Adipose tissue (tissue), 3 donors: ENCODE measurements around the gene WWP2. TPM values are rescaled to one million over a fixed set of nuclear protein-coding genes. Genes with fewer than 3 reads are reported as not detected.
"Not testable (repeated sequence)": the region's sequence is repeated elsewhere in the genome, so short reads cannot be mapped to it uniquely, and the experiment has no call there.

ENCODE experiments used
- H3K27ac ChIP-seq: one replicate; pipeline ENCODE4 v1.5.1; 2013; ENCODE audit warnings: low read depth, low read length
- WGBS, 3 donors: extraction: QIAGEN DNeasy Blood & Tissue Kit; methylation state at CpG; one replicate each; pipeline ENCODE4 v1.1.7; 2013; 5-methylcytosine and 5-hydroxymethylcytosine counted together
- polyA plus RNA-seq, 3 donors: library from polyadenylated mRNA; stranded (reverse); fragments of 200-250 nt; gene quantifications; one replicate each; pipeline ENCODE4 v1.2.3, GENCODE V29; 2013
- donor health status: healthy with polysubstance abuse.
- donor health status: Bipolar disorder and iron deficiency.
- donor health status: healthy.

WWP2 gene
- polyA plus RNA-seq, 3 donors: 18.9 to 25.1 (median 19.6) TPM

- no peak overlapping the region for H3K27ac ChIP-seq
- 69 to 81% (median 76%) methylated on average over 37 to 41 of the region's 41 CpGs for WGBS, 3 donors
These were observed 19.9 kb upstream of the WWP2 start for GRCh38 chr16:69741951-69742904.

GRCh38 chr16:69744363-69745231 lies 17.5 kb upstream of the WWP2 start:
- WGBS, 3 donors: 91 to 95% (median 94%) methylated on average over 35 of the region's 35 CpGs
- no peak overlapping the region for H3K27ac ChIP-seq

- no peak overlapping the region for H3K27ac ChIP-seq
- WGBS, 3 donors: 90 to 95% (median 94%) methylated on average over 11 of the region's 11 CpGs
These were observed 16.9 kb upstream of the WWP2 start for GRCh38 chr16:69745232-69745612.

GRCh38 chr16:69745959-69746358 lies 16.2 kb upstream of the WWP2 start:
- H3K27ac ChIP-seq: no peak overlapping the region
- 86 to 91% (median 89%) methylated on average over 10 of the region's 10 CpGs for WGBS, 3 donors

DNA sequence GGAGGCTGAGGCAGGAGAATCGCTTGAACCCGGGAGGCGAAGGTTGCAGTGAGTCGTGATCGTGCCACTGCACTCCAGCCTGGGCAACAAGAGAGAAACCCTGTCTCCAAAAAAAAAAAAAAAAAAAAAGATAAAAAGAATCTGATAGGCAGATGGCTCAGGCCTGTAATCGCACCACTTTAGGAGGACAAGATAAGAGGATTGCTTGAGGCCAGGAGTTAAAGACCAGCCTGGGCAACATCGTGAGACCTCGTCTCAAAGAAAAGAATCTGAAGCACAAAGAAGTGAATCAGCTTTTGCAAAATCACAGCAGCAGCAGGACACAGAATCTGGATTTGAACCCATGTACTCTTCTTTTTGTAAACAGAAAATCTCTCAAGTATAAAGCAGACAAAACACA lies 15.0 kb upstream of the WWP2 start:
- H3K27ac ChIP-seq: no peak overlapping the region
- 91 to 97% (median 93%) methylated on average over 8 of the region's 8 CpGs for WGBS, 3 donors

DNA sequence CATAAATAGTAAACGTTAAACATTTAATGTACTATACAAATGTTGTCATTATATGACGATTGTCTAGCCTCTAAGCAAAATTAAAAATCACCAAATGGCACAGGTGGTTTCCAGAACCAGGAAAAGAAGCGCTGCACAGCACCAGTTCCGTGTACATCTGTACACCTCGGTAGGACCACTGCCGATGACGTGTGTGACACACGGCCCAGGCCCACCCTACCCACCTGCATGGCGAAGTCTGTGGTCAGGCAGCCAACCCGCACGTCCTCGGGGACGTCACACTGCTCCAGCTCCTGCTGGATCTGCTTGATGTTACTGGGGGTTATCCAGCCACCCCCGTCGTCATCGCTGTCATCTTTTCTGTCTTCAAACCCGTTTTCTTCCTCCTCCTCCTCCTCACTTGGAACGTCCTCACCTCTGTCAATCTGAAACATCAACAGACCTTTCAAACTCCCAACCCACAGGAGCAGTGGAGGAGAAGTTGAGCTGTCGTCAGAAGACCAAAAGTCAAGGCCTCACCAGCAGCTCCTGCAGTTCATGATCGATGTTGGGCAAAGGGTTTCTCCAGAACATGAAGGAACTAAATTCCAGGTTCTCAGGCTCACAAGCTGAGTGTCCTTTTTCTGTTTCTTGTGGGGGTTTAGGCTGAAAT lies 13.3 kb upstream of the WWP2 start:
- WGBS, 3 donors: 84 to 87% (median 85%) methylated on average over 20 of the region's 20 CpGs
- no peak overlapping the region for H3K27ac ChIP-seq

DNA sequence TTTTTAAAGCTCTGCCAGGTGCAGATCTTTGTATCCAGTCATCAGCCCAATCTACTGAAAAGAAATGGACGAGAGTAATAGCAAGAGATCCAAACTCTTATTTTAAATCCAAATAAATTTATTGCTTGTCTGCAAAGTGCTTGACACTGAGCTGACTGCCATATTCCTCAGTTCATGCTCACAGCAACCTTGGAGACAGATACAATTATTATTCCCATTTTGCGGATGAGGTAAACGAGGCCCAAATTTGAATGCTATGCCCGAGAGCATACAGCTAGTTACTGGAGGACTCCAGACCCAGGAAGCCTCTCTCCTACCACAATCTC lies 8.0 kb upstream of the WWP2 start:
- no peak overlapping the region for H3K27ac ChIP-seq
- WGBS, 3 donors: 11 to 15% (median 13%) methylated on average over 4 of the region's 4 CpGs

DNA sequence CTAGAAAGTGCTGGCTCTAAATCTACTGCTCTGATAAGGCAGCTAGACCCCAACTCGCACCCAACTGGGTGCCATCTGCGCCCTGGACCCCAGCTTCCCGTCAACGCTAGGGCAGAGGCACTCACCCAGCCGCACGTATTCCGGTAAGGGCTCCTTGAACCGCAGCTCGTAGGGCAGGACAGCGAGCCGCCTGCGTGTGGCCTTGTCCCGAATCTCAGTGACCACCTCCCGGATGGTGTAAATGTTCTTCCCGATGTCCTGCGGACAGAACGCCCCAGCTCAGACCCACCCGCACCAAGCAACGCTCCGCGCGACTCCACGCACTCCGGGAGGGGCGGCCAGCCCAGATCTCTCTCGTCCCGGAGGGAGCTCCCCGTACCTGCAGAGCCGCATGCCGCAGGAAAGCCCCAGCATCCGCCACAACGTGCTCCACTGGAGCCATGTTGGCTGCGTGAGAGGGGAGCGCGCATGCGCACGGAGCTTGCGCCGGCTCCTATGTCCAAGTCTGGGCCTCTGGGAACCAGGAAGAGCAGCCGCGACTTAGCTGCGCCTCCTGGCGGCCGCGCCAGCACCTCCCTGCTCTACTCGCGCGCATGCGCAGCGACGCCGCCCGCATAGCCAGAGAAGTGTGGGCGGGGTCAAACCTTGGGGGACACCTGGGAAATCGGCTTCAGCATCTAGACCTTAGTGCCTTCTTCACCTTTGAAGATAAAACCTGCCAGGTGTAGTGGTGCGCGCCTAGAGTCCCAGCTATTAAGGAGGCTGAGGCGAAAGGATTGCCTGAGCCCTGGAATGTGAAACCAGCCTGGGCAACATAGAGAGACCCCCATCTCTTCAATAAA lies 7.4 kb upstream of the WWP2 start, which contains the start of gene NOB1:
Gene NOB1, minus strand, starts transcription at position 458 of the 842 bp plus-strand sequence. Its CDS starts 16 bp downstream, at position 442.
- WGBS, 3 donors: 0 to 1% (median 1%) methylated on average over 57 to 58 of the region's 58 CpGs
- H3K27ac ChIP-seq: no peak within 1 kb of the TSS

- 89 to 92% (median 91%) methylated on average over 10 of the region's 10 CpGs for WGBS, 3 donors
- H3K27ac ChIP-seq: no peak overlapping the region
These were observed 5.4 kb upstream of the WWP2 start for GRCh38 chr16:69756705-69757104.

DNA sequence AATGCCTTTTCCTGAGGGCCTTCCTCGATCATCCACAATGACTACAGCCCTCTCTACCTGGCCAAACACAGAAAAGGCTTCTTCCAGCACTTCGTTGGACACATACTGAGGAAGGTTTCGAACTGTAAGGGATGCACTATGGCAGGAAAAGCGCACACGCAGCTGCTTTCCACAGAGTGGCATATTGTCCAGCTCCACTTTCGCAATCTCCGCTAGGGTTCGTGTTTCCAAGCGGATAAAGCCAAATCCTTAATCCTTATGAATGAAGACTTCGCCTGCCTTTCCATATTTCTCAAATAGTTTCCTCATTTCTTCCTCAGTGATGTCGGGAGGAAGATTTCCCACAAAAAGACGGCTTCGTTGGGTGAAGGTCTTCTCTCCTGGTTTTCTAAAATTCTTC lies 4.8 kb upstream of the WWP2 start:
- 79 to 81% (median 80%) methylated on average over 13 of the region's 13 CpGs for WGBS, 3 donors
- H3K27ac ChIP-seq: not testable (repeated sequence)

DNA sequence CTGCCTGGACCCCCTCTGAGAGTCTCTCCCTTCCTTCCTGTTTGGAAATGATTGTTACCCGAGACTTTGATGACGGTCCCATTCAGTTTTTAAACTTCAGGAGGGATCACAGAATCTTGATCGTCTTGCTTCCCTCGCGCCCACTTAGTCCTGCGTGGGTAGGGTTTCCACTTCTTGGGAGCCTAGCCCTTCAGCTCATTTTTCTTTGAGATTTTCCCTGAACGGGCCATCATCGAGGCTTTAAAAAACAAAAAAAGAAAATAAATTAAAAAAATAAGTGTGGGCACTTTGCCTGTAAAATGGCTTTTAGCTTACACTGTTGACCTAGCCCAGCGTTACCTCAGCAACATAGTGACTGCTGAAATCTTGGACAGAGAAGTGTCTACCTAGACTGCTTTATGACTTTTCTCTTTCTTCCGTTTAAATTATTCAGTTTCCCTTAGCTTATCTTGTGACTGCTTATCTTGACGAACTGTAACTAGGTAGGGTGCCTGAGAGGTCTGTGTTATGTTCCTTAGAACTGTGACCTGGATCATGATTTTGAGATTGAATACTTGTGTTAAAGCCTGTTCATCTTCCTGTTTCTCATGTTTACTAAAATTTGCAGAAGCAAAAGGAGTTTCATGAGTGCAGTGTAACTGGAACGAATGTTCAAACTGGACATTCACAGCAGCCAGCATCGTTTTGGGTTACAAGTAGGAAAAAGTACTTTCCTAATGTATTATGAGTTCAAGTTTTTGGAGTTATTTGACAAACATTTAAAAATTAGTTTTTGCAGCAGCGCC lies 874 bp downstream of the WWP2 start:
- H3K27ac ChIP-seq: peak overlapping the region; percentile 60
- 4 to 7% (median 7%) methylated on average over 14 of the region's 14 CpGs for WGBS, 3 donors

- H3K27ac ChIP-seq: no peak overlapping the region
- 23 to 67% (median 59%) methylated on average over 5 of the region's 5 CpGs for WGBS, 3 donors
These were observed 1.4 kb downstream of the WWP2 start for GRCh38 chr16:69763599-69763942.

- 64 to 84% (median 83%) methylated on average over 5 of the region's 5 CpGs for WGBS, 3 donors
- no peak overlapping the region for H3K27ac ChIP-seq
These were observed 5.5 kb downstream of the WWP2 start for GRCh38 chr16:69767459-69768229.

DNA sequence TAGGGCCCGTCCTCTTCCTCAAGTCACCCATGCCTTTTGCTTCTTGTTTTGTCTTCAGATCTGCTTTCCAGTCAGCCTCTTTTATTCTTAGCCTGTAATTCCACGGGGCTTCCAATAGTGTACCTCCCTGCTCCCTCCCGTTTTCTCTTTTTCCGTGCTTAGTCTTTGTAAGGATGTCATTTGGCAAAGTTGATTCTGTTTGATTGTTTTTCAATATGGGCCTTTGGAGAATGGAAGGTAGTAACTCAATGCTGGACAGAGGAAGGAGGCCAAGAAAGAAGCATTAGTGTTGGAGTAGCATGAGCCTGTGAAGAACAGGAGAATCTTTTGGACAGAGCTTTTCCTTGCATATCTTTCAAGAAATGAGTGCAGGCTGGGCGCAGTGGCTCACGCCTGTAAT lies 6.5 kb downstream of the WWP2 start:
- H3K27ac ChIP-seq: no peak overlapping the region
- 79 to 83% (median 82%) methylated on average over 6 of the region's 6 CpGs for WGBS, 3 donors

DNA sequence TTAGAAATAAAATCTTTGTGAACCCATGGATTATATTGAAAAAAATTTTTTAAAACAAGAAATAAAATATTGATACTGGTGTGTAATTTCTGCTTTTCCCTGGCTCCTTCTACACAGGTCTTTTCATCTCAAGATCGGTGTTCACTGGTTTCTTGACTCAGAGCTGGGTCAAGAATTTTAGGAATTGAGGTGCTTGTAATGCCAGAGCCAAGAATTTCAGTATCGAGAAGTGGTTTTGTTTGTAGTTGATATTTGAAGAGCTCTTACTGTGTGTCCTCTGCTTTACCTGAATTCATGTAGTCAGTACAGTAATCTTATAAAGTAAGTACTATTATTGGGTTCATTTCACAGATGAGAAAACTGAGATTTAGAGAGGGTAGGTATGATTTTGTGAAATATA lies 7.3 kb downstream of the WWP2 start:
- H3K27ac ChIP-seq: no peak overlapping the region
- 35 to 44% (median 43%) methylated on average over 2 of the region's 2 CpGs for WGBS, 3 donors

GRCh38 chr16:69771651-69771967 lies 9.5 kb downstream of the WWP2 start:
- no peak overlapping the region for H3K27ac ChIP-seq
- 52 to 96% (median 85%) methylated on average over 2 of the region's 2 CpGs for WGBS, 3 donors
